HG03558 (cell line): Measurements from ENCODE around the gene MAP2K3.
"Not testable (repeated sequence)": the region's sequence is repeated elsewhere in the genome, so short reads cannot be mapped to it uniquely, and the experiment has no call there.

Experiments used
- ATAC-seq: cut with Tn5 transposase; IDR thresholded peaks from one replicate; pipeline ENCODE4 v1.9.1; 2021; ENCODE audit warnings: moderate number of reproducible peaks; ENCODE audit not compliant: unreplicated experiment; ENCODE audit errors: extremely low read depth

The MAP2K3 gene

DNA sequence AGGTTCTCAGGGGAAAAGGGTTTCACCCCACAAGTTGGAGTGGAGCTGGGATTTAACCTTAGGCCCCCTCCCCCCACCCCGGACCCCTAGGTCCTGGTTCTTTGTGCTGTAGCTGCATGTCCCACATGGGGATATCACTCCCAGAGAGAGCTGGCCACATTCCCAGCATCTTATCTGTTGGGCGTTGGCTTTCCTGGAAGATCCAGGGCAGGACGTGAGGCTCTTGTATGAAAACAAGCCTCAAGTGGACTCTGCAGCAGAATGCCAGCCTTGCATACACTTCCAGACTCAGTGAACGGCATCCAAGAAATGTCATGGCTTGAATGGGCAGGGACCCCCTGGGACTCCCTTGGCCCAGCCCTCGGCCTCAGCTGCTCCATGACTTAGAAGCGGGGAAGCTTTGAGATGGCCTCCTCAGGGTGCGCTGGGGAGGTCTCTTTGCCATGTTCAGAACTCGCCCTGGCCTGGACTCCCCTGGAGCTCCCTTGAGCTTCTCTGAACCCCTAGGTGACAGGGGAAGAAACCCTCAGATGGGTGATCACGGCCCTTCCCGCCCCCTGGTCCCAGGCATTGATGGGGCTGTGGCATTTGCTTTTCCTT, 62.2 kb downstream of the MAP2K3 start:
- ATAC-seq: not testable (repeated sequence)

DNA sequence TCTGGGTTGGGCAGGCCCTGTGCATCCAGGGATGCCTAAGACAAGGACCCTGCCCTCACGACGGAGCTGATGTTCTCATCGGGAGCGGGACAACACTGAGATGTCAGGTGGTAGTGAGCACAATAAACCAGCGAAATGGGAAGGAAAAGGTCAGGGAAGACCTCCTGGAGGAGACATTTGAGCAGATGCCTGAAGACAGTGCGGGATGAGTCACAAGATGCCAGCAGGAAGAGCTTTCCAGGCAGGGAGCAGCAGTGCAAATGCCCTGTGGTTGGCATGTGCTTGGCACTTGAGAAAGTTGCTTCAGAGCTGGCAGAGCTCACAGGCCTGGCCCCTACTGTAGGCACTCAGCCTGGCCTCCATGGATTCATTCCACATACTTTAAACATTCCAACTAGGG, 63.1 kb downstream of the MAP2K3 start:
- ATAC-seq: not testable (repeated sequence)

DNA sequence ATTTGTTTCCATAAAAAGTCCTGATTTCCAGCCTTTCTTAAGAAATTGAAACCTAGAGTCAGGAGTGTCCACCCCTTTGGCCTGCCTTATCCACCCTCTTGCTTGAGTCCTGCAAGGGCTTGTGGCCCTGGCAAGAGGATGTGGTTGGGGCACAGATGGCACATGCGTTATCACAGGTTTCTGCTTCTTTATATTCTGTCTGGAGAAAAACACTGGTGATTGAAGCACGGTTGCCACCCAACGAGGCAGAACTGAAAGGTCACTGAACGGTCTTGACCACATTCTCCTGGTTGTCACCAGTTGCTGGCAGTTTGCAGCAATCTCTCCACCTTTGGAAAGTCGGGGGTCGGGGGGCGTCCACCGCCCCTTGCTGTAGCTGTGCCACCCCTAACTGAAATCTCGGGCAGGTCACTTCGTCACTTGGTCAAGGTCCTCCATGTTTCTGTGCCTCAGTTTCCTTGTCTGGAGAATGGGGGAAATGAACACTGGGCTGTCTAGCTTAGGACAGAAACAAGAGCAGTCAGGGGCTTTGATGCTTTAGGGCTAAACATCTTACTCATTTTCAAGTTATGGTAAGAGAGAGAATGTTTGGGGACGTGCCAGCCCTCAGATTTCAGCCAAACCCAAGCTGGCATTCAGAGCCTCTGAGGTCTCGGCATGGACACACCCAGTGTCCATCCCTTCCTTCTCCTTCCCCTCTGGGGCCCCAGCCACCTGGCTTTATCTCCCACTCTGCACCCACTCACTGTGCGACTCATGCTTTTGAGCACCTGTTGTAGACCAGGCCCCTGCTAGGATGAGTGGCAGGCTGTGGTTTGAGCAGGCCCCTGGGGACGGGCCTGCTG, 63.8 kb downstream of the MAP2K3 start:
- not testable (repeated sequence) for ATAC-seq

DNA sequence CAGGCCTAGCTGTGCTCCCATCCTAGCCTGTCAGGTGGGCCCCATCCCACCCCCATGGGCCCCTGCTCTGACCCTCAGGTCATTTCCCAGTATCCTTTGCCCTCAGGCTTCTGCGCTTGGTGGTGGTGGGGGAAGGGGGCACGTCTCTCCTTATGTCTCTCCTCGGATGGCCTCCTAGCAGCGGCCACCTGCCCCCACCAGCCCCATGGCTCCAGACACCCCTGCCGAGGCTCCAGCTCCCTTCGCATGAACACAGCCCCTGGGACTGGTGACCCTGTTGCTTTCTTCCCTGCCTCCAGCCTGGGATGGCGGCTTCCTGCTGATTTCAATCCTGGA, 64.4 kb downstream of the MAP2K3 start:
- ATAC-seq: not testable (repeated sequence)

DNA sequence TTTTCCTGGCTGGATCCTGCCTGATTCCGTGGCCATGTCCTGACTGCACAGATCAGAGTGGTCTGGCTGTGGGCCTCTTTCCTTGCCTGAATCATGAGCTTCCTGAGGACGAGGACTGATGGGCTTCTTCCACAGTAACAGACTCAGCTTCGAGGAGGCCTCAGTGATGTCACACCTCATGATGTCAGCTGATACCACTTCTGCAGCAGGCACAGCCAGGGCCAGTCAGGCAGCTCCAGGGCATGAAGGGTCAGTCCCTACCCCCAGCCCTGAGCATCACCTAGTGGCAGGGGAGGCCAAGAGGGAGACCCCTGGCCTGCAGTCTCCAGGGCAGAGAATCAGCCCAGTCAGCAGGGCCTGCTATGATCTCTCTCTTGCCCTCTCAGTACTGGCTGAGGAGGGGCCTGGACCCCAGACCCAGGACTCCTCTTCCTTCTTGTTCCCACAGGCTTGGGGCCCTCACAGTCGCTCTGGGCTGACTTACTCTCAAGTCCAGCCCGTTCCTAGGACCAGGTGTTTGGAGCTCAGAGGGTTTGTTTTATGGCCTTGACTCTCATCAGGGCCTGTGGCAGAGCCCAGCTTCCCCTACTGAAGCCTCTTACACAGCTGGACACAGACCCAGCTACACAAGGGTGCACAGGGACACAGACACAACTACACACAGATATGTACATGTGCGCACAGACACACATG, 65.0 kb downstream of the MAP2K3 start:
- ATAC-seq: not testable (repeated sequence)

DNA sequence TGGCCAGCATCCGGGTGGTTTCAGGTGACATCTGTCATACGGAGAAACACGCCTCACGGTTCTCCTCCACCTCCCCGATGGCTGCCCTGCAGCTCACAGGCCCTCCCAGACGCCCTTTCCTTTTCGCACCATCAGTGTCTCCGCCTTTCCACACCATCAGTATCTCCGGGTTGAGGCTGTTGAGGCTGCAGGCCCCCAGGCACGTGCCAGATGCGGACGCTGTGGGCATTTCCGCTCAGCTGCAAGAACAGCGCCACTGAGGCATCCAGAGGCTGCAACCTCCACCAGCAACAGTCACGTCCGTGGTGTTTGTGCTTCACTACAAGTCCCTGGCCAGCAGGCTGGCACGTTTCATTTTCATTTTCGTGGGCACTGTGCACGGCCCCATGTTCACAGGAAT, 66.0 kb downstream of the MAP2K3 start:
- not testable (repeated sequence) for ATAC-seq

DNA sequence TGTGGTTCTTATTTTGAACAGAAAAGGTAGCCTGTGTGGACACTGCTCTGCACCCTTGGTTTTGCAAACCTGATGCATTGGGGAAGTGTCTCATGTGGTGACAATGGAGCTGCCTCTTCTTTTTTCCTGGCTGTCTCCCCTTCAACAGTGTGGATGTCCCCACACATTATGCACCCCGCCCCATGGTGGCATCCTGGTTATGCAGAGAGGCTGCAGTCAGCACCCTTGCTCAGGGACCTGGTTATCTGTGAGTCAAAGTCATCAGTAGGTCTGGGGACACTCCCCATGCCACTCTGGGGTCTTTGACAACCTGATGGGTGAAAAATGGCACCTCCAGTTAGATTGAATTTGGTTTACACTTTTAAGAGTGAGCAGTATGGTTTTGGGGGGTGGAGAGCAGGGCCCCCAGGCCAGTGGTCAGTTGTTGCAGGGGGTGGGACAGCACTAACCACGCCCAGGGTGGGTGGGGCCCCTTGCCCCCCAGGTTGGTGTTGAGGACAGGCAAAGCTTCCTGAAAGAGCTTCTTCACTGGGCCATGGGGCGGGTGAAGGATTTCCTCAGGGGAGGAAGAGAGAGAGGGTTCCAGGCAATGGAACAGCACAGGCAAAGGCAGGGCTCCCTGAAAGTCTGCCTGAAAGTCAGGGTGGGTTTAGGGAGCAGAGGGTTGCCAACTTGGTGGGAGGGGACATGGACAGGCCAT, 67.0 kb downstream of the MAP2K3 start:
- no peak for ATAC-seq

DNA sequence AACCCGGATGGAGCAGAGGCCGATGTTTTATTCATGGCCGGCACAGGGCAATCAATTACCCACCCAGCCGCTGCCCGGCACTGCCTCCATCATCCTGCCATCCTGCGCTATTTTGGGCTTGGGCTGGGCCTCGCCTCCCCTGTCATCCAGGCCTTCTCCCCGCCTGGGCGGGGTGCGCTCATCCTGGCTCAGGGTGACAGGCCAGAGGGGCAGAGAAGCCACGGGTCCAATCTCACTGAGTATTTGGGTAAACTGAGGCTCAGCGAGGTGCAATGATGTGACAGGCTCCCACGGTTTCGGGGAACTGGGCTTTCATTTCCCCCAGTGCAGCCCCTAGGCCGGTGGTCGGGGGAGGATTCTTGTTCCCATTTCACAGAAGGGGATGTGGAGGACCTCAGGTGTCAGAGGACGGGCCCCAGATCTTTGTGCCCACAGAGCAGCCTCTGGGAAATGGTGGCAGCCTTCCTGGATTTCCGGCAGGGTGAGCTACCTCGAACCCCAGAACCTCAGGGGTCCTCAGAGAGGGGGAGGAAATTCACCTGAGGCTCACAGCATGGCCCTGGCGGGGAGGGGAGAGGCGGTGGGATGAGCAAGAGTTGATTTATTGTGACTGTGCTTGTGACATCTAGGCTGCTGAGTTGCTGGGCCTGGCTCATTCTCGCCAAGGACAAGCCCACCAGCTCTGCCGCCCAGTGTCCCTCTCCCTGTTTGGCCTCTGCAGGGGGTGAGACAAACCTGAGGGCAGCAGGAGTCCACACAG, 67.9 kb downstream of the MAP2K3 start:
- ATAC-seq: no peak

DNA sequence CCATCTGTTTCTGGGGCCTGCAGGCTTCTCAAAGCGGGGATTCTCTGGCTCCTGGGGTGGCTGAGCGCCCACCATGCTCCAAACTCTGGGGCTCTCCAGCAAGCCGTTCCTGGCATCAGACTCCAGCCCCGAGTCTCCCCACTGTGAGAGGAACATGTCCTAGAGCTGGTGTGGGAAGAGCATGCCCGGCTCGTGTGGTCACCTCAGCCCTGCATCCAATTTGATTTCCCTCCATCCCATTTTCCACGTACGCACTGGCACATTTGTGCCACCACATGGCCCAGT, 68.4 kb downstream of the MAP2K3 start:
- no peak for ATAC-seq

DNA sequence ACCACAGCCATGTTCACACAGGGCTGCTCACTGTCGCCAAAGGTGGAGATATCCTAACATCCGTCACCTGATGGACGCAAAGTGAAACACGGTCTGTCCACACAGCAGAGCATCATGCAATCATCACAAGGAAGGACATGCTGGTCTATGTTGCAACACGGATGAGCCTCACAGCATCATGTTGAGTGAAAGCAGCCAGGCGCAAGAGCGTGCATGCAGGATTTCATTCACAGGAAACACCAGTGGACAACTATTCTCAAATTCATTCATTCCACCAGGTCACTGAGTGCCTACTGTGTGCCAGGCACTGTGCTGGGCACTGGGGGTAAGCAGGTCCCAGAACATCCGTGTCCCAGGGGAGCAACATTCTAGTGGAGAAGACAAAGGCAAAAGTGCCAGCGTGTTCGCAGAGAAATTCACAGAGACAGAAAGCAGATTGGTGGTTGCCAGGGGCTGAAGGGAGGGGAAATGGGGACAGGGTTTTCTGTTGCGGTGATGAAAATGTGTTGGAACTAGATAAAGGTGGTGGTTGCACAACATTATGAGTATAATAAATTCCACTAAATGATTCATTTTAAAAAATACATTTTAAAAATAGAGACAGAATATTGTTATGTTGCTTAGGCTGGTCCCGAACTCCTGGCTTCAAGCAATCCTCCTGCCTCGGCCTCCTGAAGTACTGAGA, 69.0 kb downstream of the MAP2K3 start:
- no peak for ATAC-seq

DNA sequence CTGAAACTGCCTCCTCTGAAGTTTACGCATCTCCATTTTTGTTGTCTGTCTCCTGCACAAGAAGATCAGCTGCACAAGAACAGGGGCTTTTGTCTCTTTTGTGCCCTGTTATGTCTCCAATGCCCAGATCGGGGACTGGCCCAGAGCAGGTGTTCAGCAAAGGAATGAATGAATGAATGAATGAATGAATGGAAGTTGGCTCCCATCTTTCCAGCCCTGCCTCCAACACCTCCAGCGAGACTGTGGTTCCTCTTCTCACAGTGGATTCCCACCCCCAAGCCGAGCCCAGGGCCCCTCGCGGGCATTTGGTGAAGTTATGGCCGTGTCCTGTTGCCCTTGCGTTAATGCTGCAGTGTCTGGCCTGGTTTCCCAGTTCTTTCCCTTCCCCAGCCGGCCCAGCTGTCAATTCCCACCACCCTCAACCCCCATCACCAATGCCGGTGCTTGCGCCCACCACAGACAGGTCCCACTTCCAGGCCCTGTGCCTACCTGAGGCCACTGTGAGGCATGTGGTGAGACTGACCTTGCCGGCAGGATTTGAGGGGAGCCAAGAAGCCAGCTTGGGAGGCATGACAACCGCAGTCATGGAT, 70.4 kb downstream of the MAP2K3 start:
- no peak for ATAC-seq

DNA sequence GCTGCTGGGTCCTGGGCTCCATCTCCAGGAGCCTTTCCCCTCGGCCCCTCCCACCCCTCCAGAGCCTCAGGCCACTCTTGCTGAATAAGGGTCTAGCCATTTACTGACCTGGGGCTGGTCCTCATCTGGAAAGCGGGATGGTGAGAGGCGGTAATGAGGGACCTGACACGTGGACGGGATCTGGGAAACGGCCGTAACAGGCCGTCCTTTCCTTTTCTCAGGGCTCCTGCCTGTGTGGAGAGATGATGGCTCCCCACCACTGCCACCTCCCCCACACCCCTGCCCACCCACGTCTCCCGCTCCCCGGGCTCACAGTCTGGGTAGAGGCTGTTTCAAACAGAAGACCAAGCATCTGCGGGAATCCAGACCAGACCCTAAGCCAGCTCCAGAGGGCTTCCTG, 71.1 kb downstream of the MAP2K3 start:
- no peak for ATAC-seq

DNA sequence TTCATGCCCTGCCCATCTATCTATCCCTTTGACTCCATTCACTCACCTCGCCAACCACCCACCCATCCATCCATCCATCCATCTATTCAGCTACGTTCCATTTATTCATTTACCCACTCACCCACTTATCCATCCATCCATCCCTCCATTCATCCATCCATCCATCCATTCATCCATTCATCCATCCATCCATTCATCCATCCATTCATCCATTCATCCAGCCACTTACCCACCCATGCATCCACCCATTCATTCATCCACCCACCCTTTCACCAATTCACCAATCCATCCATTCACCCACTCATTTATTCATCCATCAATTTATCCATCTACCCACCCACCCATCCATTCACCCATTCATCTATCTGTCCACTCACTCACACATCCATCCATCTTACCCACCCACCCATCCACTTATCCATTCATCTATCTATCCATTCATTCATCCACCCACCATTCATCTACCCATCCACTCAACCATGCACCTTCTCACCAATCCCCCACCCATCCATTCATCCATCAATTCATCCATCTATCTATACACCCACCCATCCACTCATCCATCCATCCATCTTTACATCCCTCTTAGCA, 72.1 kb downstream of the MAP2K3 start:
- no peak for ATAC-seq

DNA sequence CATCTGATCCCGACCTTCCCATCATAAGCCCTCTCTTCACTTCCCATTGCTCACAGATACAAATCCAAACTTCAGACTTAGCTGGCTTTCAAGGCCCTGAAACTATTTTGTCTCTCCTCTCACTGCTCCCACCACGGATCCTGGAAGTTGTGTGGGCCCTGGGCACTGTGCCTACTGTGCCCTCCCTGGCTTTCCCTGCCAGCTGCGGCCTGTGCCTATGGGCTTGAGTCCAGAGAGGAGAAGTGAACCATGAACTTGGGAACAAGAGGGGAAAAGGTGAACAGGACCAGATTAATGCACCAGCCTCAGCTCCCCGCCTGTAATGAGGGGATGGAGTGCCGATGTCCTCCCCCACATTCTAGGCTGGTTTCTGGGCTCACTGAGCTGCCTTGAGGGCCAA, 72.8 kb downstream of the MAP2K3 start:
- ATAC-seq: no peak

DNA sequence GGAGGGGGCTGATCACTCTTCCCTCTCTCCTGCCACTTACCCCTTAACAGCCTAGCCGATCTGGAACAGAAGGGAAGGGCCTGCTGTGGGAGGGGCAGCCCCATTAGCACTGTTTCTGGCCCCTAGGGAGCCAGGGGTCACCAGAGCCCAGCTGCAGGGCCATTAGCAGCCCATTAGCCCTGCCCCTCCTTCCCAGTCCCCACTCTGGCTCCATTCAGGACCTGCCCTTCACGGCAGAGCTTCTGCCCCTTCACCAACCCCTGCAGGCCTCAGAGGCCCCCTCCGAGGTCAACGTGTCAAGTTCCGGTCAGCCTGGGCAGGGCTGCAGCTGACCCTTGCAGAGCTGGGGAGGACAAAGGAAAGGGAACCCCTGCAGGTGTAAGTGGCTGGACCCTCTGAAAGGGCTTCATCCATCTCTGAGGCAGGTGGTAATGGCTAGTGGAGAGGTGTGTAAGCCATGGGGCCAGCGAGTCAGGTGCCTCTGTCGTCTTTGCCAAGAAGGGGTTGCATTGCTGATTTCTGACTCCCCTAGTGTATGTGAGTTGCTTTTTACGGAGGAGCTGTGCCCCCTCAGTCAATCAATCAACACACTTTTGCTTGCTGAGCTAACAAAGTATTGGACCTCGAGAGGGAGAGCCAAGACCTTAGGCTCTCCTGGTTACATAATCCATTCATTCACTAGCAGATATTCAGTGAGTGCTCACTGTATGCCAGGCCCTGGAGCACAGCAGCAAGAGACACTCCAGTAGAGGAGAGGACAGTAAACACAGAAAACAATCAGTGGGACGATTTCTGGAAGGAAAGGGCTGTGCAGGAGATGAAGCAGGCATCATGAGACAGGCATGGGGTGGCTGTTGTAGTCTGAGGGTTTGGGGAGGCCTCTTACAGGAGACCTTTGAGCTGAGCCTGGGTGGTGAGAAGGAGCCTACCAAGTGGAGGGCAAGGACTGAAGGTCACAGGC, 73.5 kb downstream of the MAP2K3 start:
- ATAC-seq: no peak

DNA sequence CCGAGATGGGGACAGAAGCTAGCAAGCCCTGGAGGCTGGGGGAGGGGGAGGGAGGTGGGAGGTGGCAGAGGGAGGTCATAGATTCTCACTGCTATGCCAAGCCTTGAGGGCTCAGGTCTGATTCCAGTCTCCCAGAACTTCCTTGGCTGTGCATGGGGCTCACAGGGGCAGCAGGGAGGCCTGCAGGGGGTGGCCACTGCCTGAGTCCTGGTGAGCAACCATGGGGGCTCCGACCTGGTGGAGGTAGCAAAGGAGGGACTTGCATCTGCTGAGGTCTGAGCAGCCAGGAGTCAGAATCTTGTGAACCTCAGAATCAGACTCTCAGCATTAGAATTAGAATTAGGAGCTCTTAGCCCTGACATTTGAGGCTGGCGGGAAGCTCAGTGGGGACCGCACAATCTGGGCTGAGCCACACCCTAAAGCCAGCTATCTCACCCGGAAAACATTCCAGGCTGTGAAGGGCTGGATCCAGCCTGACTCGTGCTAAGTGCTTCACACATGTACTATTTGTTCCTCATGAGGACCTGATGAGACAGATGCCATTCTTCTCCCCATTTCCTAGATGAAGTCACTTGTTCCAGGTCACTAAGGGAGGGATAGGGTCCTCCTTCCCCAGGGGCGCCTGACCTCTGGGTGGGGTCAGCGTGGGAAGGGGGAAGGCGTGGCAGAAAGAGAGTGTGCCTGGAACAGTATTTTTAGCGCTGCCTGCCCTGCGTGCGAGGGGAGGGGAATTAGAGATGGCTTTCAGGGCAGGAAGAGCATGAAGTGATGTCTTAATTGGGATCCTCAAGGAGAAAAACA, 74.4 kb downstream of the MAP2K3 start:
- no peak for ATAC-seq

DNA sequence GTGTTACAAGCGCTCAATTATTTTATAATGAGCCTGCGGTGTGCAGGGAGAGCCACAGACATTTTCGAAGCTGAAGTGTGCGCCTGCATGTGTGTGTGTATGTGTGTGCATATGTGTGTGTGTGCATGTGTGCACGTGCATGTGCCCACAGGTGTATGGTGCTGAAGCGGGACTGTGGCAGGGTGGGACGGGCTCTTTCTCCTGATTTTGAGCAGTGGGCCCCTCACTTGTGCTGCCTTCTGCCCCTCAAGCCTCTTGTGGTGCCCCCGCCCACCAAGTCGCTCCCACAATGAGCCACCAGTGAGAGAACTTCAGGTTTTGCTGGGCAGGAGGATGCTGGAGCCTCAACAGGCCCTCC, 75.0 kb downstream of the MAP2K3 start:
- no peak for ATAC-seq
